ENCODE data around the gene HOXA2.

DNA sequence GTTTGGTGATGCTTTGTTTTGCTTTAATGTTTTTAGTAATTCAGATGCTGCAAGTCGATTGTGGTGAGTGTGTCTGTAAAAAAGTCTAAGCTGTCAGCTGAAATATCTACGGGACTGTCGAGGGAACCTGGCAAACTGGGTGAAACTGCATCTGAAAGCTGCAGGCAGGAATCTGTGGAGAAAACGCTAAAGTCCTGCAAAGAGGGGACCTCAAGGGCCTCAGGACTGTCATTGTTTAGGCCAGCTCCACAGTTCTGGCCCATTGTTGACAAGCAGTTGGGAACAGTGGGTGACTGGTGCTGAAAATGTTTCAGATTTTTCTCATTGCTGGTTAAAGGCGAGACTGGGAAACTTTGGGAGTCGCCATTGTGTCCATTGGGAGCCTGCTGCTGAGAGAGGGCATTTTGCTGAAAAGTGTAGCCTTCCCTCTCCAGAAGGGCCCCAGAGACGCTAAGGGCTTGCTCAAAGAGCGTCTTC, 1.8 kb downstream of the HOXA2 start:
- TF ChIP-seq, protein P1, sequence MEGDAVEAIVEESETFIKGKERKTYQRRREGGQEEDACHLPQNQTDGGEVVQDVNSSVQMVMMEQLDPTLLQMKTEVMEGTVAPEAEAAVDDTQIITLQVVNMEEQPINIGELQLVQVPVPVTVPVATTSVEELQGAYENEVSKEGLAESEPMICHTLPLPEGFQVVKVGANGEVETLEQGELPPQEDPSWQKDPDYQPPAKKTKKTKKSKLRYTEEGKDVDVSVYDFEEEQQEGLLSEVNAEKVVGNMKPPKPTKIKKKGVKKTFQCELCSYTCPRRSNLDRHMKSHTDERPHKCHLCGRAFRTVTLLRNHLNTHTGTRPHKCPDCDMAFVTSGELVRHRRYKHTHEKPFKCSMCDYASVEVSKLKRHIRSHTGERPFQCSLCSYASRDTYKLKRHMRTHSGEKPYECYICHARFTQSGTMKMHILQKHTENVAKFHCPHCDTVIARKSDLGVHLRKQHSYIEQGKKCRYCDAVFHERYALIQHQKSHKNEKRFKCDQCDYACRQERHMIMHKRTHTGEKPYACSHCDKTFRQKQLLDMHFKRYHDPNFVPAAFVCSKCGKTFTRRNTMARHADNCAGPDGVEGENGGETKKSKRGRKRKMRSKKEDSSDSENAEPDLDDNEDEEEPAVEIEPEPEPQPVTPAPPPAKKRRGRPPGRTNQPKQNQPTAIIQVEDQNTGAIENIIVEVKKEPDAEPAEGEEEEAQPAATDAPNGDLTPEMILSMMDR (IDR thresholded peaks at IDR 0.05) = no peak
- no peak for TF ChIP-seq POLR2A (IDR thresholded peaks at IDR 0.05)
